HepG2 (cell line): ENCODE results near the gene GJC1. TPM values are rescaled to one million over a fixed set of nuclear protein-coding genes. Genes with fewer than 3 reads are reported as not detected.

Experiments used
- ARID2 ChIP-seq: sonication (generic); formaldehyde crosslinking; IDR thresholded peaks from 2 replicates; pipeline ENCODE4 v1.8.1; 2022; ENCODE audit warnings: mild to moderate bottlenecking, missing genetic modification reagents, borderline replicate concordance
- EZH2 ChIP-seq: conservative IDR thresholded peaks from 2 replicates; pipeline ENCODE4 v1.6.1; 2012; ENCODE audit warnings: mild to moderate bottlenecking, low read depth, low read length, moderate library complexity
- IKZF1 ChIP-seq: fragments of 450-650 bp; IDR thresholded peaks from 2 replicates; pipeline ENCODE4 v1.7.1; 2016
- JARID2 ChIP-seq: sonication (generic); formaldehyde crosslinking; IDR thresholded peaks from 2 replicates; pipeline ENCODE4 v1.8.1; 2023; ENCODE audit warnings: missing genetic modification reagents, inconsistent platforms; ENCODE audit not compliant: insufficient replicate concordance
- MATR3 ChIP-seq: sonication (generic); formaldehyde crosslinking; IDR thresholded peaks from 2 replicates; pipeline ENCODE4 v1.4.0; 2020; ENCODE audit warnings: missing genetic modification reagents
- MEIS2 ChIP-seq: sonication (generic); formaldehyde crosslinking; IDR thresholded peaks from 2 replicates; pipeline ENCODE4 v1.9.0; 2021; ENCODE audit warnings: mild to moderate bottlenecking, missing genetic modification reagents
- NPAS2 ChIP-seq: sonication (generic); formaldehyde crosslinking; IDR thresholded peaks from 2 replicates; pipeline ENCODE4 v1.8.0; 2022; ENCODE audit warnings: mild to moderate bottlenecking, missing genetic modification reagents, borderline replicate concordance
- PREB ChIP-seq: sonication (generic); formaldehyde crosslinking; IDR thresholded peaks from 2 replicates; pipeline ENCODE4 v1.4.0; 2020; ENCODE audit warnings: missing genetic modification reagents
- SOX5 ChIP-seq: IDR thresholded peaks from 2 replicates; pipeline ENCODE4 v1.6.1; 2016; ENCODE audit warnings: borderline replicate concordance
- SRY ChIP-seq: sonication (generic); formaldehyde crosslinking; IDR thresholded peaks from 2 replicates; pipeline ENCODE4 v1.8.0; 2022; ENCODE audit warnings: mild to moderate bottlenecking, missing genetic modification reagents
- TFE3 ChIP-seq: IDR thresholded peaks from 2 replicates; pipeline ENCODE4 v1.6.1; 2016
- ZBTB1 ChIP-seq: sonication (generic); formaldehyde crosslinking; IDR thresholded peaks from 2 replicates; pipeline ENCODE4 v1.4.0; 2020; ENCODE audit warnings: missing genetic modification reagents, borderline replicate concordance
- ZBTB2 ChIP-seq: sonication (generic); formaldehyde crosslinking; IDR thresholded peaks from 2 replicates; pipeline ENCODE4 v1.8.0; 2022; ENCODE audit warnings: low read depth, missing genetic modification reagents
- ZFP82 ChIP-seq: sonication (generic); formaldehyde crosslinking; IDR thresholded peaks from 2 replicates; pipeline ENCODE4 v1.5.1; 2020; ENCODE audit warnings: mild to moderate bottlenecking, missing genetic modification reagents, borderline replicate concordance
- ZNF3 ChIP-seq: IDR thresholded peaks from 2 replicates; pipeline ENCODE4 v1.7.0; 2017; ENCODE audit warnings: inconsistent platforms
- ZNF557 ChIP-seq: sonication (generic); formaldehyde crosslinking; IDR thresholded peaks from 2 replicates; pipeline ENCODE4 v1.4.0; 2020; ENCODE audit warnings: missing genetic modification reagents
- ZNF761 ChIP-seq: sonication (generic); formaldehyde crosslinking; conservative IDR thresholded peaks from 2 replicates; pipeline ENCODE4 v1.4.0; 2020; ENCODE audit warnings: mild to moderate bottlenecking, missing genetic modification reagents
- ZNF770 ChIP-seq: sonication (generic); formaldehyde crosslinking; IDR thresholded peaks from 2 replicates; pipeline ENCODE4 v1.5.0; 2020; ENCODE audit warnings: mild to moderate bottlenecking, missing genetic modification reagents
- ZNF784 ChIP-seq: sonication (generic); formaldehyde crosslinking; IDR thresholded peaks from 2 replicates; pipeline ENCODE4 v1.5.1; 2020; ENCODE audit warnings: missing genetic modification reagents, mild to moderate bottlenecking, borderline replicate concordance
- ZXDC ChIP-seq: sonication (generic); formaldehyde crosslinking; IDR thresholded peaks from 2 replicates; pipeline ENCODE4 v1.5.0; 2020; ENCODE audit warnings: mild to moderate bottlenecking, missing genetic modification reagents
- polyA plus RNA-seq, 8 experiments: library from polyadenylated mRNA; depleted of rRNA in 3 of 8; stranded (reverse) in 7 of 8; unstranded in 1 of 8; fragments of >200 nt; fragmentation: Illumina TruSeq in 4 of 8; extraction: Trizol in 4 of 8; gene quantifications; 2 replicates each; pipeline versions ENCODE4 v1.2.1 to v1.2.3, GENCODE V29; 2011 to 2016; ENCODE audit warnings: low read depth in 4 of 8, missing spikeins in 1 of 8, mixed read lengths in 1 of 8; ENCODE audit not compliant: insufficient read depth in 1 of 8
- total RNA-seq, 5 experiments: library from RNA; depleted of rRNA; stranded (reverse); fragments of >200 nt; fragmentation: Illumina TruSeq; extraction: Trizol; gene quantifications; 2 replicates each; pipeline ENCODE4 v1.2.3, GENCODE V29; 2016; ENCODE audit warnings: low read depth in 1 of 5

GJC1 gene
- total and polyA plus RNA-seq, 2 of the 13 experiments (the other 11 are each of a cell fraction or from before 2014, with no cell fraction given) = 1.7 TPM

GRCh38 chr17:44829523-44830358 is at the start of gene GJC1 (continued):
- TF ChIP-seq IKZF1 = no peak
- no peak for TF ChIP-seq ZBTB1 (CRISPR knock-in tag)
- peak; percentile 96; the same call in 1 of the 2 replicates for TF ChIP-seq EZH2
- no peak for TF ChIP-seq SOX5 (CRISPR knock-in tag)
- TF ChIP-seq ZNF761 (CRISPR knock-in tag) = no peak
- no peak for TF ChIP-seq ZNF784 (CRISPR knock-in tag)
- no peak for TF ChIP-seq ZNF770 (CRISPR knock-in tag)
- TF ChIP-seq SRY (CRISPR knock-in tag) = no peak
- no peak for TF ChIP-seq PREB (CRISPR knock-in tag)
- no peak for TF ChIP-seq ZNF557 (CRISPR knock-in tag)
- no peak for TF ChIP-seq NPAS2
- no peak for TF ChIP-seq JARID2 (CRISPR knock-in tag)
- TF ChIP-seq TFE3 (CRISPR knock-in tag) = no peak
- TF ChIP-seq MEIS2 (CRISPR knock-in tag) = no peak
- no peak for TF ChIP-seq ARID2 (CRISPR knock-in tag)
- TF ChIP-seq MATR3 = no peak
- TF ChIP-seq ZNF3 (CRISPR knock-in tag) = no peak
- TF ChIP-seq ZBTB2 (CRISPR knock-in tag) = peak; percentile 44; the same call in 1 of the 2 replicates
- TF ChIP-seq ZXDC (CRISPR knock-in tag) = no peak
- peak; percentile 58; the same call in 1 of the 2 replicates for TF ChIP-seq ZFP82 (CRISPR knock-in tag)
